Kasumi-1 (cell line): ENCODE results near the gene PROCA1.
A peak's percentile ranks its signal among the peaks of the same experiment; 100 is the strongest.
"Not testable (repeated sequence)": the region's sequence is repeated elsewhere in the genome, so short reads cannot be mapped to it uniquely, and the experiment has no call there.

Experiments
- DNase-seq, 2 experiments: peaks; one replicate each; lab custom pipeline; 2025; lab: John Stamatoyannopoulos, UW

The PROCA1 gene

DNA sequence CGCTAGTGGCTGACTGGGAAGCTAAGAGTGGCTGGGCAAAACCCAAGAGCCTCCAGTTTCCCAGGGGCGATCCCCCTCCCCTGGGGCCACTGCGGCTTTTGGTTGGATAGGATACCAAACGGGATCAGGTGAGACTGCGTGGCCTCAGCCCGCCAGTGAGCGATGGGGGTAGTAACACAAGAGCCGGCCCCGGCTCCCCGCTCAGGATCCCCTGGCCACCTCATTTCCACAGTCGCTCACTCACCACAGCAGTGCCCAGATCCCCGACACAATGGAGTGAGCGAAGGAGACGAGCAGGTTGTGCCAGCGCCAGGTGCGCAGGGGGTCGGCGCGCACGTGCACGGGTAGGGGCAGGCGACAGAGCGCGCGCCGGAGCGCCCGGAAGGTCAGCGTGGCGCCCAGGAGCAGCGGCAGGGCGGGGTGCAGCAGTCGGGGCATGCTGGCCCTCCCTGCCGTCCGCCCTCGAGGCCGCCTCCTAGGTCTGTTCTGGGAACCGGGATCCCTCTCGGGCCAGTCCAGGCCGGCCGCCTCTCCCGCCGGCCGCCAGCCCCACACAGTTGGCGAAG lies 14.1 kb upstream of the PROCA1 start:
- DNase-seq, result peak; percentile 57 to 78

DNA sequence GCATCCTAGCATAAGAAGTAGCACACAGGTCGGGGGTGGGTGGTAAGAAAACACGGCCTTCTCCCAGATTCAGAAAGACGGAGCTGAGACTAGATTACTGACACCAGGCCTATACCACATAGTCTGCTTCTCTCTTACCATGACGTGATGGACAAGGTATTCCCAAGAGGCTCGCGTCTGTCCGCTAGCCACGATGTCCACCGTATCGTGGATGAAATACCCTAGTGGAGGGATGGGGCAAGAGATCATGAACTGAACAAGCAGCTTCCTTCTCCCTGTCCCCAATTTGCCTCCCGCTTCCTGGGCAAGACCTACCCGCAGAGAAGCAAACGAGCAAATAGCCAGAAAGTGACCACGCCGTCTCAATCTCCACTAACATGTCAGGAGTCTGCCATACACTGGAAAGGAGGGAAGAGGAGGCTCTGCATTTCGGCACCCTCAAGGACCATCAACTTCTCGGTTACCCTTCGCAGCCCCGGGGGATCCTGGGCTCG lies 13.5 kb upstream of the PROCA1 start:
- peak; percentile 64 to 78 for DNase-seq

DNA sequence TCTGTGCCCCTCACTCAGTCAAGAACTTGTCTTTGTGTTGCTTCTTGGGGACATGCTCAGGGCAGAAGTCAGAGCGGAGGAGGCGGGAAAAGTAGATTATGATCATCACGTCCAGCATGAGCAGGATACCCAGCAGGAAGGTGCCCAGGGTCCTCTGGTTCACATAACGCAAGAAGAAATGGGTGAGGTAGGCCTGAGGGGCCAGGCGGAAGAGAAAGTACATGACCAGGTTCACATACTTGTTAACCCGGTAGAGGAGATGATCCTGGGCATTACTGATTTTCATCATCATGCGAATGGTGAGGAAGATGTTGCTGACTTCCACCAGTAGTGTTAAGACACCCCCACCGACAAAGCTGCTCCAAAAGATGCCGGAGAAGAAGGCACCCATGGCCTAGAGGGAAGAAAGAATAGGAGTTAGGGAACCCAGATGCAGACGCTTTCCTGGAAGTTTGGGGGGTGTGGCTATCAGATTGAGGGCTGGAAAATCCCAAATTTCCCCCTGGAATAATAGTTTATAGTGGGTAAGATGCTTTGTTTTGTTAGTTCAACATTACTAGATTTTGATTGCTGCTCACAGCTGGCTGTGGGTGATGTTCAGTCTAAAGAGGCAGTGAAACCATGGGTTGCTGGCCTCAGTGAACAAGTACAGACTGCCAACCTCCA lies 12.9 kb upstream of the PROCA1 start:
- peak; percentile 58 to 62 for DNase-seq

DNA sequence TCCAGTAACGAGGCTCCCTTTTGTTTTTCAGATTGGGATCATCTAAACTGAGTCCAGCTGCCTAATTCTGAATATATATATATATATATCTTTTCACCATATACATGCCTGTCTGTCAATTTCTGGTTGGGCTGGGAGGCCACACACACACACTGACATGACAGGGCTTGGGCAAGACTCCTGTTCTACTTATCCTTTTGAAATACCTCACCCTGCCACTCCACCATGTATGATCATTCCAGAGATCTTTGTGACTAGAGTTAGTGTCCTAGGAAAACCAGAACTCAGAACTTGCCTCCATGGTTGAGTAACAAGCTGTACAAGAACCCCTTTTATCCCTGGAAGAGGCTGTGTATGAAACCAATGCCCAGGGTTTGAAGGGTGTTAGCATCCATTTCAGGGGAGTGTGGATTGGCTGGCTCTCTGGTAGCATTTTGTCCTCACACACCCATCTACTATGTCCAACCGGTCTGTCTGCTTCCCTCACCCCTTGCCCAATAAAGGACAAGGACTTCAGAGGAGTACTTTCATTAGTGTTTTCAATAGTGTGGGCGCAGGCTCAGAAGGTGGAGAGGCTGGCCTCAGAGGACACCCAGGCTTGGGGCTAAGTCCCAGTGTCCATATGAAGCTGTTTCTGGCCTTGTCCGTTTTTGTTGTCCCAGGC lies 12.3 kb upstream of the PROCA1 start:
- DNase-seq, result not testable (repeated sequence)

DNA sequence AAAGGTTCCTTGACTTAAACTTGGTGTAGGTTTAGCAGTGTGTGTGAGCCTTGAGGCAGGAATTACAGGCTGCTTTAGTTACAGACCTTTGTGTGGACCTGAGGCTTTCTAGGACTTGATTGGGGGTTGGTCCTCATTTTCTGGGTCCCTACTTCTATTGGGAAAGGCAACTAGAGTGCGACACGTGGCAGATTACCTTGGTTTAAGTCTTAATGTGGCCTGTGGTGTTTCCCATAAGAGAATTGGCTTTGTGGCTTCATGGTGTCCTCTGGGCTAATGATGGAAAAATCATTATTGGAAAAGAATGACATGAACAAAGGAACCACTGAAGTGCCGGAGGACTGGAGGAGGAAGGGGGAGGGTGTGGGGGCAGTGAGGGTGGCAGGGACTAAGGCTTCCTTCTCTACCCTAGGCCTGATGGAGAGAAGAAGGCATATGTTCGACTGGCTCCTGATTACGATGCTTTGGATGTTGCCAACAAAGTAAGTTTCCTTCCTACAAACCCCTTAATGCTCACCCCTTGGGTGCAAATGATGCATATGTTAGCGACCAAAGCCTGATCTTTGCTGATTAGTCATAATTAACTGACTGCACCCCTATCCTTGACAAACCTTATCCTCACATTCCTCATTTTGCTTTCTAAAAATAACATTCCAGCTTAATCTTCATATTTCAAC lies 11.6 kb upstream of the PROCA1 start:
- DNase-seq, result peak in 1 of 2 experiments; percentile 23

DNA sequence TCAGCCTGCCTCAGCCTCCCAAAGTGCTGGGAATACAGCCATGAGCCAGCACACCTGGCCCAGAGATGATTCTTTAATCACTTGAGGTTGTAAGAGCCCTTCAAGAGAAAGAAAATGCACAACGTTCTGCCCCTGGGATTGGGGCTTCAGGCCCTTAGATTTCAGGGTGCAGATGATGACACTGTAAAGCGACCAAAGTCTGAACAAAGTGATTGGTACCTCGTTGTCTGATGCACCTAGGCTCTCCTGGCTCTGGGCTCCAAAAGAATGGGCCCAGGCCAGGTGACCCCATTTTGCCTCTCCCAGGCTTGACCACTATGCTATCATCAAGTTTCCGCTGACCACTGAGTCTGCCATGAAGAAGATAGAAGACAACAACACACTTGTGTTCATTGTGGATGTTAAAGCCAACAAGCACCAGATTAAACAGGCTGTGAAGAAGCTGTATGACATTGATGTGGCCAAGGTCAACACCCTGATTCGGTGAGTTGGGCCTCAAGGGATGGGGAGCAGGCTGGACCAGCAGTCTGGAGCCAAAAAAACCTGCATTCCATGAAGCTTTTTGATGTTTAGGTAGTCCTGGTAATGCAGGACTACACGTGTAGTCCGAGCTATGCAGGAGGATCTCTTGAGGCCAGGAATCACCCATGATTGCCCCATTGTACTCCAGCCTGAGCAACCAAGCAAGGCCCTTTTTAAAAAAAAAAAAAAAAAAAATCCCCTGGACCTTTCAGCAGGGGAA lies 10.9 kb upstream of the PROCA1 start:
- no peak for DNase-seq

DNA sequence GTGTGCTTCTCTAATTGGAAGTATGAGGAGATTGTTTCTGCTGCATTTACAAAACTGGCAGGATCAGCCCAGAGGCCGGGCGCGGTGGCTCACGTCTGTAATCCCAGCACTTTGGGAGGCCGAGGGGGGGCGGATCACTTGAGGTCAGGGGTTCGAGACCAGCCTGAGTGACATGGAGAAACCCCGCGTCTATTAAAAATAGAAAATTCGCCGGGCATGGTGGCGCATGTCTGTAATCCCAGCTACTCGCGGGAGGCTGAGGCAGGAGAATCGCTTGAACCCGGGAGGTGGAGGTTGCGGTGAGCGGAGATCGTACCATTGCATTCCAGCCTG lies 9.3 kb upstream of the PROCA1 start:
- not testable (repeated sequence) for DNase-seq

DNA sequence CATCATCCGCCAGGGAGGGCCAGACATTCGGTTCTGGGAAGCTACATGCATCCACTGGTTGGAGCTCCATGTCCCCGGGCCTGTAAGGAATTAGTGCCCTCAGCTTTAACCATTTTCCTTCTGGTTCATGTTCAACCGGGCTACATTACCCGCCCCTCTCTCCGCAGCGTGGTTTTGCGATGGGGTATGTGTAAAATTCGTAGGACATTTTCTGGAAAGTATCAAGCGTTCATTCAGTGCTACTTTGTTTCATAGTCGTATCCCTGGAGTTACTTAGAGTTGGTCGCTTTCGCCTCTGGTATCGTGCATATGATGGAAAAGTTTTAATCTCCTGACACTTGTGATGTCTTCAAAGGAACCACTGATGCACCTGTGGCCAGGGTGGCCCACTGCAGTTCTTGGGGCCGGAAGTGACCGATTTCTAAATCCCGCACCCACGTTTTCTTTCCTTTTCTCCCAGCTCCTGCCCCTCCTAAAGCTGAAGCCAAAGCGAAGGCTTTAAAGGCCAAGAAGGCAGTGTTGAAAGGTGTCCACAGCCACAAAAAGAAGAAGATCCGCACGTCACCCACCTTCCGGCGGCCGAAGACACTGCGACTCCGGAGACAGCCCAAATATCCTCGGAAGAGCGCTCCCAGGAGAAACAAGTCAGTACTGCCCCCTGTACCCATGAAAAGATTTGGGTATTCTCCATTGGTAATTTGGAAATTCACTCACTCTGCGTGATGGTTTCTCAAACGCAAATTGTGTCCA lies 8.7 kb upstream of the PROCA1 start:
- DNase-seq, result no peak

DNA sequence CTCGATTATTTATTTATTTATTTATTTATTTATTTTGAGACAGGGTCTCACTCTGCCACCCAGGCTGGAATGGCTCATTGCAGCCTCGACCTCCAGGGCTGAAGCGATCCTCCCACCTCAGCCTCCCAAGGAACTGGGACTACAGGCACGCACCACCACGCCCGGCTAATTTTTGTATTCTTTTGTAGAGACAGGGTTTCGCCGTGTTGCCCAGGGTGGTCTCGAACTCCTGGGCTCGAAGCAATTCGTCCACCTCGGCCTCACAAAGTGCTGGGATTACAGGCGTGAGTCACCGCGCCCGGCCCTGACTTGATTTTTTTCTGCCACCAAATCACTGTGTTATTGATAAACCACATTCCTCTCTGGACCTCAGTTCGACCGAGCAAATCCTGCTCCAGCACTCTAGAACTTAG lies 7.3 kb upstream of the PROCA1 start:
- no peak for DNase-seq

DNA sequence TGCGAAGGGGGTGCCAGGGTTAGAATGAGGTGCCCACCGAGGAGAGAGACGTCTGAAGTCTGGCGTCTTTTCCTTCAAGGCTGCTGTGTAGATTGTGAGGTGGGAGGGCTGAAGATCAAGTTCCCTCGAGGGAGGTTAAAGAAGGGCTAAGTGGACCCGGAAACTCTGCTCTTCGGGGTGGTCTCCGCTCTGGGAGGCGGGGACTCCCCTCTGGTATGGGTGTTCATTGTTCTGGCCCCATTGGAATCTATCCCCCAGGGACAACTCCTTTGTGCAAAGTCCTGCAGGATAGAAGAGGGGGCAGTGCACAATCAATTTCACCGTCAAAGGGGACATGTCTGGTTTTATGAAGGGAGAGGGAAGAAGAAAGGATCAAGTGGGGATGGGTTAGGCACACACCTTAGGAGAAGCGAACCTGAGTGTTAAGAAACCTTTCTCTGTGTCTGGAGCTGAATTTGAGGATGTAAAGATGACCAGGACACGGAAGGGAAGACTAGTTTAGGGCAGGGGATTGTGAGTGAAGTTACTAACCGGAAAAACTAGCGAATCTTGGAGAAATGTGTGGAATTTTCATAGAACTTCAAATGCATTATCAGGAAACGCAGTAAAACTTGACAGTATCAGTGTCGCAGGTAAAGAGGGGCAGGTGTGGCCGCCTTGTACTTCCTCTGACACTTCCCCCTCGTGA lies 6.8 kb upstream of the PROCA1 start:
- no peak for DNase-seq

DNA sequence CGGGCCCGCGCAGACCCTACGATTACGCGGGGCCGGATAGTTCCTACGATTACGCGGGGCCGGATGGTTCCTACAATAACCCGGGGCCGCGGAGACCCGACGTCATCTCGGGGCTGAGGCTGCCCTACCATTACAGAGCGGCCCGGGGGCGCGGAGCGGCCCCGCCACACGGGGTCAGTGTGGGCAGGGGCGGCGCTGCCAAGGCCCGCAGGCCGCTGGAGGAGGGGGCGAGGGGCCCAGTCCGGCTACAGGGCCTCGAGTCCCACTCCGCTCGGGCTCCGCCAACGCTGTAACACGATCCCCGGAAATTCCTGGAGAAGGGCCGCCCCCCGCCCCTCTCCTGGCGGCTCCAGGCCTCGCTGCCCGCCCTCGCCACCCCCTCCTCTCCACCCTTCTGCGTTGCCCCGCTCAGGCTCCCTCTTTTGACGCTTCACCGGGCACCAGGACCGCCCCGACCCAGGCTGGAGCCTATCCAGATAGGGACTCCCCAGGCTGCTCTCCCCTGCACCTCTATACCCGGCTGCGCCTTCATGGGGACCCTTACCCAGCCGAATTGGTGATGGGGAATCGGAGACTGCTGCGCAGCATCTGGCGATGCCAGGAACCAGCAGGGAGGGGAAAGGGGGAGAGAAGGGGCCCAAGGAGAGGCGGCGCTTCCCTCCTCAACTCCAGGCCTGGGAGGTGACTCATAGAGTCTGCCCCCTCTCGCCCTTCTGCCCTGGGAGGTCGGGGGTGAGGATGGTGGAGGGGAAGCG lies 6.1 kb upstream of the PROCA1 start, which contains the start of gene RAB34:
RAB34 (minus strand) TSS at position 291 of the 755 bp plus-strand sequence. CDS start 602 bp downstream, outside the sequence.
- DNase-seq, result peak; percentile 88 to 90

DNA sequence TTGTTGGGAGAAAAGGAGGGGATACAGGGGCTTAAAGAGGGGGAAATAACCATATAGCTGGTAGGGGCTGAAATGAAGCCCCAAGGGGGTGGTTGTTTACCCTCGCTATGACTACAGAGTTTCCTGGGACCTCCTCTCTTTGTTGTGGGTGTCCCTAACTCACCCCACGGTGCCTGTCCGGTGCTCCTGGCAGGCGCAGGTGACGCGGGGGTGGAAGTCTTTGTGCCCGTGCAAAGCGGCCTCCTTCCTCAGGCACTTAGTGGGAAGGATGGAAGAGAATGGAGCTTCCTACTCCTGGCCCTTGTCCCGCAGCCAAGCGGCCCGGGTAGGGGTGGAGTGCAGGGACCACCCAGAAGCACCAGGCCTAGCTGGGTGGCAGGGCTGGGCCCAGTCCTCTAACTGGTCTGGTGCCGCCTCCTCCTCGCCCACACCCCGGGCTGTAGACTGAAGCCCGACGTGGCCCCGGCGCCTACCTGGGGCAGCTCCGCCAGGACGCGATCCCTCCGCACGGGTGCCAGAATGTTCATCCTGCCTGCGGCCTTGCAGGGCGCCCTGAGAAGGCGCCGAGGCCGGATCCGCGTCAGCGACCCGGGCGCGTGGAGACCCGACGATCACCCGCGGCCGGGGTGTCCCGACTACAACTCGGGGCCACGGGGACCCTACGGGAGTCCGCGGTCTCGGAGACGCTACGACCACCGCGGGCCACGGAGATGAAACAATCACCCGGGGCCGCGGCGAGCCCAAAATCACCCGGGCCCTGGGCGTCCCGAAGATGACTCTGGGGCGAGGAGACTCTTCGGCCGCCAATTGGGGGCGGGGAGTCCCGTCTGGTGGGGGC lies 5.3 kb upstream of the PROCA1 start:
- DNase-seq, result no peak

DNA sequence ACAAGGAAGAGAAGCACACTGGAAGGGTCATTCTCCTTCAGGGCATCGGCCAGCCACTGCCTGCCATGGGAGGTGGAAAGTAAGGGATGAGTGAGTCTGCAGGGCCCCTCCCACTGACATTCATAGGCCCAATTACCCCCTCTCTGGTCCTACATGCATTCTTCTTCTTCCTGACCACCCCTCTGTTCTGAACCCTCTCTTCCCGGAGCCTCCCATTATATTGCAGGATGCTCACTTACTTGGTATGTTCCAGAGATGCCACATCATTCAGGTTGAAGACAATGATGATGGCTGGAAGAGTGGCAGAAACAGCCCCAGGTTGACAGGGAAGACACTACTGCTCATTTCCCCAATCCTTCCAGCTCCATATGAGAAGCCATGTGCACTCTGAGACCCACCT lies 3.5 kb upstream of the PROCA1 start:
- no peak for DNase-seq

DNA sequence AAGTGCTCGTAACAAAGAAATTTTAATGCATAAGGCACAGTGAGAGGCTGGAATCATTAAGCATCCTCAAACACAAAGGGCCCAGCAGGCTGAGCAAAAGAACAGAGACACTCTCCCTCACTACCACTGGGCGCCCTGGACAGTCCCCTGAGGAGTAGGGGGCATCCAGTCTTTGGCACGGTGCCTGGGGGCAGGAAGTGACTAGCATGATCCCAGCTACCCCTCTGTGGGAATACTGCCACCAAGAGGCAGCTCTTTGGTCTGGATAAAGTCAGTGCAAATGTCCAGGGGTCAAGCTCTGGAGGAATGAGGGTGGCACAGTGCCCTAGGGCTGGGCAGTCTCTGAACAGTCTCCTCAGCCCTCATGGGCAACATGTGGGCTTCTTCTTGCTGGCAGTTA lies 2.6 kb upstream of the PROCA1 start:
- no peak for DNase-seq

DNA sequence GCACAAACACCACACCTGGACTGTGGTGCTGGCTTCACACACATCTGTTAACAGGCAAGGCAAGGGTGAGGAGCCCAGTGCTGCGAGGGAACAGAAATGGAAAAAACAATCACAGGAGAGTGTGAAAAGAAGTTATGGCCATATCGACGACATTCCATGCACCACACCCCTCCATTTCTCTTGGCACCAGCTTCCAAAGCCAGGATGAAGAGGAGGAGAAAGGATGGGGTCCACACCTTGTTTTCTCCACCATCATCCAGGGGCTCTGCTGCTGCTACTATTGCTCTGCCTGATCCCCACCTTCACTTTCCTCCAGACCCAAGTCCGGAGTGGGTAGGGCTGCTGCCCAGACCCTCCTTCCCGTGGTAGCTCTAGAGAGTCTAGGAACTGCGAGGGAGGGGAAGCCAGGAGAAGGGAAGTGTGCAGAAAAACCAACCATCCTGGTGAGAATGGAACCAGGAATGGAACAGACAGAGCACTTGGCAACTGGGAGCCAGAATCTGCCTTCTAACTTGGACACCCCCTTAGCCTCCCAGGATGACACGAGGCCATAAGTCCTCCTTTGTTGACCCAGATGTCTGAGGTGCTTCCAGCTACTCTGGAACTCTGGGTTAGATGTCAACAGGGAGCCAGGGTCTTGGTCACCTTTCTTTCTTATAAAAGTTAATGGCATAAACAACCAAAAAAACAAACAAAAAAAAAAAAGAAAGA lies 1.2 kb upstream of the PROCA1 start:
- DNase-seq, result no peak

DNA sequence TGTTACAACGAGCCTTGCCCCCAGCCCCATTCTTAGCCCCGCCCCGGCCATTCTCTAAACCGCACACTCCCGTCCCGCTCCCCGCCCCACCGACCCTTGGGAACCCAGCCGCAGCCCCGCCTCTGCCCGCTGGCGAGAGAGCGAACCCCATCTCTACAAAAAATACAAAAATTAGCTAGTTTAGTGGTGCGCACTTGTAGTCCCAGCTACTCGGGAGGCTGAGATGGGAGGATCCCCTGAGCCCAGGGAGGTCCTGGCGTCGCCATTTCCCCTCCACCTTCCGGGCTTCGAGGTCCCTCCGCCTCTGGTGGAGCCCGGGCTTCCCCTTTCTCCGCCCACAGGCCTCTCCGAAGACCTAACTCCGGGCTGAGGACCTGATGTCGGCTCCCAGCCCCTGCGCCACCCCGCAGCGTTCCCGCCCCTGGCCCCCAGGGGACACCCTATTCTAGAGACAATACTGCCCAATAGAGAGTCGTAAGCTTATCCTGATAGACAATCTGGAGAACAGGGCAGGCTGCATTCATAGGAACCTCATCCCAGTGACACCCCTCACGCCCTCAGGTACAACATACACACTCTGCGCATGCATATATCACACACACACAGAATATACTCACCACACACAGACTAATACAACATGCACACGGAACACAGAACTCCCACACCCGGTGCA lies 480 bp upstream of the PROCA1 start:
- DNase-seq, result peak; percentile 86 to 88

DNA sequence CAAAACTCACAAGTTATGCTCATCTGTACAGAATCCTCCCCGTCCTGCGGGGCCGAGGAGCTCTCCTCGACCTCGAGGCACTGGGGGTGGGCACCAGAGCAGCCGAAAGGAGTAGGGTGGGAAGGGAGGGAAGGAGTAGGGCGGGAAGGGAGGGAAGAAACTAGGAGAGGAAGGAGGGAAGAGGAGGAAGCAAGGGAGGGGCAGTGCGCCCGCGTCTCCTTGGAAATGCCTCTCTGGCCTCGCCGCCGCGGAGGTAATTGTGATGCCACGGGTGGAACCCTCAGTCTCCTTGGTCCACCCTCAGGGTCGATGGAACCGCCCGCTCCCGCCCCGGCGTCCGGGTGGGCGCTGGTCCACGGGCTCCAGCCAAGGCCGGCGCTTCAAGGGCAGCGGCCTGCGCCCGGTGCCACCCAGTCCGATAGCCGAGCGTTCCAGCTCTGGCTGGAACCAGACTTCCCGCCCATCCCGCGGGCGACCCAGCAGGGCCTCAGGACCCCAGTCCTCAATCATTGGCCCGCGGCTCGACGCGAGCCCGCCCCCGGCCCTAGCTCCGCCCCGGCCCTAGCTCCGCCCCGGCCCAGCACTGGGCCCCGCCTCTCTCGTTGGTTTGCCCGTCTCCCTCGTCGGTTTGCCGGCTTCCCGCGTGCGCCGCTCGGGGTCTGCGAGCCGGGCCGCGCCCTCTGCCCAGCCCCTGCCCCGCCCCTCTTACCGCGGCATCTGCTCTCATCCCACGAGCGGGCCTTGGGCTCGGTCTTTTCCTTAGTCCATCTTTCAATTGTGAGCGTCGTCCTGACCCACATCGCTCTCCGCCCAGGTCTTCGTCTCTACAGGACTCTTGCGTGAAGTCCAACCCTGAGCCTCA lies 596 bp downstream of the PROCA1 start:
- peak; percentile 87 to 91 for DNase-seq
